IMR-90 (cell line): ENCODE measurements around the gene PPP1R1C. TPM values are rescaled to one million over a fixed set of nuclear protein-coding genes. Genes with fewer than 3 reads are reported as not detected.
A peak's percentile ranks its signal among the peaks of the same experiment; 100 is the strongest.

Source experiments
- ATAC-seq: fragments of 200-7000 bp; cut with Tn5 transposase; 2 replicates; pipeline ENCODE4 v1.9.1; 2020; ENCODE audit warnings: low read depth, mild to moderate bottlenecking, moderate library complexity
- BruUV-seq: library from RNA; stranded (reverse); fragments of 400-500 nt; replicated peaks from 2 replicates; lab custom pipeline; 2021; lab: Mats Ljungman, UMichigan
- CTCF ChIA-PET: fragments of 300-600 bp; formaldehyde crosslinking; extraction: SDS; loops from one replicate; lab custom pipeline; 2021; ENCODE audit warnings: antibody characterized with exemption; lab: Yijun Ruan, JAX
- POLR2A ChIA-PET: fragments of 300-600 bp; sonication (Branson Sonifier 250); formaldehyde crosslinking; loops from one replicate; lab custom pipeline; 2022; ENCODE audit warnings: antibody characterized with exemption; ENCODE audit not compliant: unreplicated experiment; lab: Charles Lee
- DNase-seq: peaks from one replicate; pipeline ENCODE4 v3.0.0; 2013
- H2AFZ ChIP-seq: replicated peaks from 2 replicates; pipeline ENCODE3; 2013; ENCODE audit warnings: low read length, mild to moderate bottlenecking; ENCODE audit not compliant: poor library complexity
- H2AK5ac ChIP-seq: 2 replicates; pipeline ENCODE4 v1.6.1; 2013; ENCODE audit warnings: low read depth, low read length, inconsistent platforms
- H2AK9ac ChIP-seq: replicated peaks from 2 replicates; pipeline ENCODE3; 2013; ENCODE audit warnings: mild to moderate bottlenecking, low read depth, low read length, moderate library complexity; ENCODE audit not compliant: poor library complexity
- H2BK120ac ChIP-seq: 2 replicates; pipeline ENCODE4 v1.6.1; 2013; ENCODE audit warnings: low read depth, low read length, inconsistent platforms
- H2BK15ac ChIP-seq: 3 replicates; pipeline ENCODE4 v1.6.1; 2013; ENCODE audit warnings: low read depth, low read length, inconsistent platforms
- H2BK20ac ChIP-seq: 2 replicates; pipeline ENCODE4 v1.6.1; 2013; ENCODE audit warnings: low read depth, mild to moderate bottlenecking, inconsistent platforms, low read length, moderate library complexity
- H2BK5ac ChIP-seq: 2 replicates; pipeline ENCODE4 v1.6.1; 2013; ENCODE audit warnings: mild to moderate bottlenecking, low read depth, low read length, inconsistent platforms; ENCODE audit not compliant: poor library complexity, severe bottlenecking
- H3K14ac ChIP-seq: replicated peaks from 2 replicates; pipeline ENCODE4 v1.6.1; 2013; ENCODE audit warnings: low read depth, low read length, inconsistent platforms
- H3K18ac ChIP-seq: 2 replicates; pipeline ENCODE4 v1.6.1; 2013; ENCODE audit warnings: low read depth, low read length, control low read depth
- H3K23ac ChIP-seq: 2 replicates; pipeline ENCODE4 v1.6.1; 2013; ENCODE audit warnings: low read depth, low read length, inconsistent platforms
- H3K27ac ChIP-seq: 2 replicates; pipeline ENCODE4 v1.5.1; 2013; ENCODE audit warnings: mild to moderate bottlenecking, control low read depth, low read length; ENCODE audit not compliant: insufficient read depth
- H3K27me3 ChIP-seq: 2 replicates; pipeline ENCODE4 v1.6.1; 2013; ENCODE audit warnings: low read length; ENCODE audit not compliant: control insufficient read depth, insufficient read depth
- H3K36me3 ChIP-seq: 2 replicates; pipeline ENCODE4 v1.6.1; 2013; ENCODE audit warnings: low read length, mixed read lengths; ENCODE audit not compliant: control insufficient read depth, insufficient read depth
- H3K4ac ChIP-seq: 2 replicates; pipeline ENCODE4 v1.6.1; 2013; ENCODE audit warnings: low read depth, low read length, inconsistent platforms
- H3K4me1 ChIP-seq: 2 replicates; pipeline ENCODE4 v1.6.1; 2013; ENCODE audit warnings: low read length, mixed read lengths; ENCODE audit not compliant: control insufficient read depth, insufficient read depth
- H3K4me2 ChIP-seq: 2 replicates; pipeline ENCODE4 v1.6.1; 2013; ENCODE audit warnings: low read depth, mild to moderate bottlenecking, control low read depth, low read length, moderate library complexity
- H3K4me3 ChIP-seq: 2 replicates; pipeline ENCODE4 v1.5.1; 2013; ENCODE audit warnings: low read depth, mild to moderate bottlenecking, control low read depth, low read length, moderate library complexity; ENCODE audit not compliant: insufficient read depth
- H3K56ac ChIP-seq: 2 replicates; pipeline ENCODE4 v1.6.1; 2013; ENCODE audit warnings: low read length, inconsistent platforms; ENCODE audit not compliant: insufficient read depth; ENCODE audit errors: extremely low read depth
- H3K79me1 ChIP-seq, 2 experiments: 2 replicates each; pipeline ENCODE4 v1.6.1; 2013; ENCODE audit warnings: low read length in 2 of 2, inconsistent platforms in 1 of 2, low read depth in 1 of 2
- H3K9ac ChIP-seq: 2 replicates; pipeline ENCODE4 v1.6.1; 2013; ENCODE audit warnings: low read depth, low read length, control low read depth
- H3K9me1 ChIP-seq: 2 replicates; pipeline ENCODE4 v1.6.1; 2013; ENCODE audit warnings: low read length, inconsistent platforms; ENCODE audit not compliant: insufficient read depth
- H3K9me3 ChIP-seq: 2 replicates; pipeline ENCODE4 v1.6.1; 2013; ENCODE audit warnings: low read length; ENCODE audit not compliant: control insufficient read depth, insufficient read depth
- H4K20me1 ChIP-seq: 2 replicates; pipeline ENCODE4 v1.6.1; 2013; ENCODE audit warnings: low read length, inconsistent platforms; ENCODE audit not compliant: insufficient read depth
- H4K5ac ChIP-seq: 2 replicates; pipeline ENCODE4 v1.6.1; 2013; ENCODE audit warnings: mild to moderate bottlenecking, low read depth, low read length, control low read depth
- H4K8ac ChIP-seq, 2 experiments: 2 replicates each; pipeline ENCODE4 v1.6.1; 2013; ENCODE audit warnings: low read depth in 2 of 2, low read length in 2 of 2, control low read depth in 1 of 2, inconsistent platforms in 1 of 2
- H4K91ac ChIP-seq: 2 replicates; pipeline ENCODE4 v1.6.1; 2013; ENCODE audit warnings: low read depth, low read length, inconsistent platforms; ENCODE audit not compliant: insufficient read depth
- BHLHE40 ChIP-seq: fragments of 150-350 bp; IDR thresholded peaks from 2 replicates; pipeline ENCODE4 v1.6.1; 2016; ENCODE audit warnings: mild to moderate bottlenecking, low read depth, low read length
- CEBPB ChIP-seq: IDR thresholded peaks from 2 replicates; pipeline ENCODE4 v1.6.1; 2012; ENCODE audit warnings: low read depth, low read length, improper control_type of control experiment
- CHD1 ChIP-seq: IDR thresholded peaks from 2 replicates; pipeline ENCODE4 v1.6.1; 2012; ENCODE audit warnings: low read depth, low read length, improper control_type of control experiment
- FOS ChIP-seq: fragments of 150-350 bp; IDR thresholded peaks from 2 replicates; pipeline ENCODE4 v1.6.1; 2016; ENCODE audit warnings: low read depth, low read length
- MAFK ChIP-seq: IDR thresholded peaks from 2 replicates; pipeline ENCODE4 v1.6.1; 2012; ENCODE audit warnings: low read depth, low read length, improper control_type of control experiment
- MXI1 ChIP-seq: IDR thresholded peaks from 2 replicates; pipeline ENCODE4 v1.6.1; 2012; ENCODE audit warnings: low read depth, mild to moderate bottlenecking, low read length, moderate library complexity, borderline replicate concordance
- NFE2L2 ChIP-seq: fragments of 150-350 bp; IDR thresholded peaks from 2 replicates; pipeline ENCODE4 v1.6.1; 2016; ENCODE audit warnings: low read depth, mild to moderate bottlenecking, low read length
- POLR2A ChIP-seq: IDR thresholded peaks from 2 replicates; pipeline ENCODE4 v1.6.1; 2012; ENCODE audit warnings: mild to moderate bottlenecking, low read depth, low read length
- RAD21 ChIP-seq: IDR thresholded peaks from 2 replicates; pipeline ENCODE4 v1.6.1; 2012; ENCODE audit warnings: low read length, improper control_type of control experiment
- RFX5 ChIP-seq: IDR thresholded peaks from 2 replicates; pipeline ENCODE4 v1.8.0; 2012; ENCODE audit warnings: low read depth, mild to moderate bottlenecking, low read length, moderate library complexity
- SMC3 ChIP-seq: fragments of 150-350 bp; IDR thresholded peaks from 2 replicates; pipeline ENCODE4 v1.6.1; 2016; ENCODE audit warnings: low read depth, mild to moderate bottlenecking, antibody characterized with exemption, low read length, moderate library complexity
- WGBS, 2 experiments: methylation state at CpG; one replicate each; pipeline versions ENCODE4 v1.1.5 to v1.1.7; 2013; ENCODE audit warnings: missing lambda C conversion rate in 2 of 2; ENCODE audit not compliant: insufficient read length in 1 of 2; ENCODE audit errors: extremely low coverage in 2 of 2; 5-methylcytosine and 5-hydroxymethylcytosine counted together
- dilution Hi-C: fragments of 300-500 bp; cut with HindIII; formaldehyde crosslinking; loops from one replicate; pipeline ENCODE4 v1.14.3; 2018; ENCODE audit warnings: low sequenced_read_pairs; ENCODE audit not compliant: unreplicated experiment
- in situ Hi-C: fragments of 300-500 bp; cut with MboI; formaldehyde crosslinking; loops from 3 replicates; pipeline ENCODE4 v1.14.3; 2019; ENCODE audit warnings: low sequenced_read_pairs, inconsistent platforms, mixed read lengths
- intact Hi-C: fragments of 100-400 bp; cut with micrococcal nuclease; formaldehyde crosslinking; loops from 2 replicates; pipeline ENCODE4 v1.10.0; 2022
- polyA plus RNA-seq, 3 experiments: library from polyadenylated mRNA; depleted of rRNA; stranded (reverse); fragments of >200 nt; gene quantifications; 2 replicates each; pipeline ENCODE4 v1.2.3, GENCODE V29; 2012; ENCODE audit warnings: low replicate concordance in 1 of 3
- total RNA-seq: library from RNA; depleted of rRNA; stranded (reverse); fragments of >200 nt; gene quantifications from 2 replicates; pipeline ENCODE4 v1.2.3, GENCODE V29; 2012
- TF ChIP-seq, protein P1 (sequence below): conservative IDR thresholded peaks from 2 replicates; pipeline ENCODE4 v1.5.1; 2012; ENCODE audit warnings: mild to moderate bottlenecking, low read depth, low read length, improper control_type of control experiment
- TF ChIP-seq, protein P2 (sequence below): fragments of 150-350 bp; IDR thresholded peaks from 2 replicates; pipeline ENCODE4 v1.6.1; 2016; ENCODE audit warnings: low read depth, mild to moderate bottlenecking, low read length, moderate library complexity, borderline replicate concordance
- TF ChIP-seq, protein P3 (sequence below): fragments of 150-350 bp; IDR thresholded peaks from 2 replicates; pipeline ENCODE4 v1.6.1; 2017; ENCODE audit warnings: mild to moderate bottlenecking, antibody characterized with exemption, low read length, low read depth

Gene PPP1R1C
- total and polyA plus RNA-seq, 2 of the 4 experiments (the other 2 are of a cell fraction): 0.10 to 0.36 TPM

GRCh38 chr2:181944914-181945291, 40.8 kb upstream of the PPP1R1C start:
- Histone ChIP-seq H3K4ac (no peak overlapping the region), H2BK5ac (no peak overlapping the region), H2BK15ac (no peak overlapping the region), H3K4me3 (no peak overlapping the region), H2BK20ac (no peak overlapping the region; the same call in 1 of the 2 replicates), H3K9me3 (no peaks in the 10 kb centered on the region), H4K20me1 (no peaks in the 10 kb centered on the region), H3K27ac (no peak overlapping the region), H3K79me1 (no peaks in the 10 kb centered on the region), H3K4me1 (peaks cover 1% of the 10 kb centered on the region; the same call in 1 of the 2 replicates), H4K5ac (no peak overlapping the region), H3K14ac (no peak overlapping the region), H3K9me1 (peaks cover 3% of the 10 kb centered on the region; the same call in 1 of the 2 replicates), H2AFZ (no peak overlapping the region), H4K91ac (no peak overlapping the region), H3K56ac (no peak overlapping the region), H3K27me3 (no peaks in the 10 kb centered on the region), H3K4me2 (no peak overlapping the region), H2BK120ac (no peak overlapping the region), H3K23ac (no peak overlapping the region), H3K9ac (no peak overlapping the region), H2AK9ac (no peak overlapping the region), H3K36me3 (no peaks in the 10 kb centered on the region), H2AK5ac (peak overlapping the region; percentile 47; the same call in 1 of the 2 replicates), H4K8ac (no peak overlapping the region), H3K18ac (no peak overlapping the region)
- TF ChIP-seq POLR2A: no peak
- TF ChIP-seq RFX5: no peak
- TF ChIP-seq CHD1: no peak
- no peak for TF ChIP-seq FOS
- TF ChIP-seq MAFK: no peak
- no peak for TF ChIP-seq CEBPB
- TF ChIP-seq BHLHE40: no peak
- TF ChIP-seq MXI1: no peak
- TF ChIP-seq SMC3: no peak
- TF ChIP-seq, protein P1, sequence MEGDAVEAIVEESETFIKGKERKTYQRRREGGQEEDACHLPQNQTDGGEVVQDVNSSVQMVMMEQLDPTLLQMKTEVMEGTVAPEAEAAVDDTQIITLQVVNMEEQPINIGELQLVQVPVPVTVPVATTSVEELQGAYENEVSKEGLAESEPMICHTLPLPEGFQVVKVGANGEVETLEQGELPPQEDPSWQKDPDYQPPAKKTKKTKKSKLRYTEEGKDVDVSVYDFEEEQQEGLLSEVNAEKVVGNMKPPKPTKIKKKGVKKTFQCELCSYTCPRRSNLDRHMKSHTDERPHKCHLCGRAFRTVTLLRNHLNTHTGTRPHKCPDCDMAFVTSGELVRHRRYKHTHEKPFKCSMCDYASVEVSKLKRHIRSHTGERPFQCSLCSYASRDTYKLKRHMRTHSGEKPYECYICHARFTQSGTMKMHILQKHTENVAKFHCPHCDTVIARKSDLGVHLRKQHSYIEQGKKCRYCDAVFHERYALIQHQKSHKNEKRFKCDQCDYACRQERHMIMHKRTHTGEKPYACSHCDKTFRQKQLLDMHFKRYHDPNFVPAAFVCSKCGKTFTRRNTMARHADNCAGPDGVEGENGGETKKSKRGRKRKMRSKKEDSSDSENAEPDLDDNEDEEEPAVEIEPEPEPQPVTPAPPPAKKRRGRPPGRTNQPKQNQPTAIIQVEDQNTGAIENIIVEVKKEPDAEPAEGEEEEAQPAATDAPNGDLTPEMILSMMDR: no peak
- TF ChIP-seq, protein P2, sequence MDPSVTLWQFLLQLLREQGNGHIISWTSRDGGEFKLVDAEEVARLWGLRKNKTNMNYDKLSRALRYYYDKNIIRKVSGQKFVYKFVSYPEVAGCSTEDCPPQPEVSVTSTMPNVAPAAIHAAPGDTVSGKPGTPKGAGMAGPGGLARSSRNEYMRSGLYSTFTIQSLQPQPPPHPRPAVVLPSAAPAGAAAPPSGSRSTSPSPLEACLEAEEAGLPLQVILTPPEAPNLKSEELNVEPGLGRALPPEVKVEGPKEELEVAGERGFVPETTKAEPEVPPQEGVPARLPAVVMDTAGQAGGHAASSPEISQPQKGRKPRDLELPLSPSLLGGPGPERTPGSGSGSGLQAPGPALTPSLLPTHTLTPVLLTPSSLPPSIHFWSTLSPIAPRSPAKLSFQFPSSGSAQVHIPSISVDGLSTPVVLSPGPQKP: no peak
- TF ChIP-seq, protein P3, sequence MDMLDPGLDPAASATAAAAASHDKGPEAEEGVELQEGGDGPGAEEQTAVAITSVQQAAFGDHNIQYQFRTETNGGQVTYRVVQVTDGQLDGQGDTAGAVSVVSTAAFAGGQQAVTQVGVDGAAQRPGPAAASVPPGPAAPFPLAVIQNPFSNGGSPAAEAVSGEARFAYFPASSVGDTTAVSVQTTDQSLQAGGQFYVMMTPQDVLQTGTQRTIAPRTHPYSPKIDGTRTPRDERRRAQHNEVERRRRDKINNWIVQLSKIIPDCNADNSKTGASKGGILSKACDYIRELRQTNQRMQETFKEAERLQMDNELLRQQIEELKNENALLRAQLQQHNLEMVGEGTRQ: no peak
- TF ChIP-seq RAD21: no peak
- TF ChIP-seq NFE2L2: no peak
- no CpG with 5 or more reads among the region's 8 CpGs for WGBS, 2 experiments
- POLR2A ChIA-PET: no interaction called here
- in situ Hi-C loops (no loop called here), dilution Hi-C loops (no loop called here), intact Hi-C loops (loop anchor here (5.0 kb wide), 1 partner anchor 132 kb away; no protein-coding TSS in a partner anchor)
- BruUV-seq: no TSS peak
- DNase-seq (no peak), ATAC-seq (no peak)
- CTCF ChIA-PET: no interaction called here
